Upper lobe of left lung (tissue), 6 donors: ENCODE measurements around the gene ZNF326. TPM values are rescaled to one million over a fixed set of nuclear protein-coding genes. Genes with fewer than 3 reads are reported as not detected.

ENCODE experiments used
- ATAC-seq, 2 donors: fragments of 200-7000 bp; cut with Tn5 transposase; one replicate each; pipeline ENCODE4 v1.9.1; 2022; ENCODE audit warnings: mild to moderate bottlenecking in 2 of 2, moderate library complexity in 2 of 2; ENCODE audit not compliant: low FRiP score in 2 of 2
- DNase-seq, 2 donors: peaks; one replicate each; pipeline ENCODE4 v3.0.0-alpha.2; 2019 to 2020
- H3K27ac ChIP-seq, 4 donors: fragments of 200-600 bp; sonication (generic); one replicate each; pipeline ENCODE4 v1.5.1; 2016 to 2019
- H3K27me3 ChIP-seq, 4 donors: fragments of 200-600 bp; sonication (generic); one replicate each; pipeline ENCODE4 v1.5.1; 2017 to 2019
- H3K36me3 ChIP-seq, 4 donors: fragments of 200-600 bp; sonication (generic); one replicate each; pipeline ENCODE4 v1.5.1; 2016 to 2019
- H3K4me1 ChIP-seq, 4 donors: fragments of 200-600 bp; sonication (generic); one replicate each; pipeline ENCODE4 v1.5.1; 2018 to 2019
- H3K4me3 ChIP-seq, 4 donors: fragments of 200-600 bp; sonication (generic); one replicate each; pipeline ENCODE4 v1.5.1; 2017 to 2019; ENCODE audit warnings: mild to moderate bottlenecking in 2 of 4, moderate library complexity in 1 of 4
- H3K9me3 ChIP-seq, 4 donors: fragments of 200-600 bp; sonication (generic); one replicate each; pipeline ENCODE4 v1.5.1; 2018 to 2019
- EP300 ChIP-seq, 4 donors: sonication (generic); formaldehyde crosslinking; IDR thresholded peaks; one replicate each; pipeline ENCODE4 v1.5.1; 2017; ENCODE audit warnings: antibody characterized with exemption in 4 of 4, control low read depth in 2 of 4
- POLR2A ChIP-seq, 4 donors: fragments of 450-650 bp; IDR thresholded peaks; one replicate each; pipeline ENCODE4 v1.5.1; 2016 to 2017; ENCODE audit warnings: antibody characterized with exemption in 4 of 4, mild to moderate bottlenecking in 2 of 4
- POLR2AphosphoS5 ChIP-seq, 2 donors: sonication (generic); formaldehyde crosslinking; IDR thresholded peaks; one replicate each; pipeline ENCODE4 v1.5.1; 2017; ENCODE audit warnings: antibody characterized with exemption in 2 of 2
- WGBS, 2 donors: methylation state at CpG; one replicate each; pipeline ENCODE4 v1.1.5; 2017 to 2018; 5-methylcytosine and 5-hydroxymethylcytosine counted together
- total RNA-seq, 6 donors: library from RNA; depleted of rRNA in 4 of 6; stranded (reverse); fragments of >200 nt in 4 of 6; gene quantifications; one replicate each; pipeline versions ENCODE4 v1.1.0 to v1.2.1, GENCODE V29; 2016 to 2021
- TF ChIP-seq, protein P1 (sequence below), 6 experiments: fragments of 450-650 bp in 4 of 6; fragments of 200-600 bp in 2 of 6; sonication (generic) in 2 of 6; IDR thresholded peaks; one replicate each; pipeline ENCODE4 v1.5.1; 2016 to 2019; ENCODE audit warnings: antibody characterized with exemption in 6 of 6
- donor health status: DM: no; HTN: no; CAD: no; lungs with moderate emphysema.
- donor health status: DM: no; HTN: yes; CAD: no; lungs with severe emphysema.

ZNF326 gene
- total RNA-seq, 6 donors from 2014 or later, result 9.2 to 32.5 (median 17.4) TPM

GRCh38 chr1:89986020-89986419 lies 8.9 kb upstream of the ZNF326 start:
- no peaks in the 10 kb centered on the region for H3K27me3 ChIP-seq
- no peak for TF ChIP-seq EP300 (IDR thresholded peaks at IDR 0.05)
- TF ChIP-seq POLR2A (IDR thresholded peaks at IDR 0.05), result no peak
- TF ChIP-seq, protein P1, sequence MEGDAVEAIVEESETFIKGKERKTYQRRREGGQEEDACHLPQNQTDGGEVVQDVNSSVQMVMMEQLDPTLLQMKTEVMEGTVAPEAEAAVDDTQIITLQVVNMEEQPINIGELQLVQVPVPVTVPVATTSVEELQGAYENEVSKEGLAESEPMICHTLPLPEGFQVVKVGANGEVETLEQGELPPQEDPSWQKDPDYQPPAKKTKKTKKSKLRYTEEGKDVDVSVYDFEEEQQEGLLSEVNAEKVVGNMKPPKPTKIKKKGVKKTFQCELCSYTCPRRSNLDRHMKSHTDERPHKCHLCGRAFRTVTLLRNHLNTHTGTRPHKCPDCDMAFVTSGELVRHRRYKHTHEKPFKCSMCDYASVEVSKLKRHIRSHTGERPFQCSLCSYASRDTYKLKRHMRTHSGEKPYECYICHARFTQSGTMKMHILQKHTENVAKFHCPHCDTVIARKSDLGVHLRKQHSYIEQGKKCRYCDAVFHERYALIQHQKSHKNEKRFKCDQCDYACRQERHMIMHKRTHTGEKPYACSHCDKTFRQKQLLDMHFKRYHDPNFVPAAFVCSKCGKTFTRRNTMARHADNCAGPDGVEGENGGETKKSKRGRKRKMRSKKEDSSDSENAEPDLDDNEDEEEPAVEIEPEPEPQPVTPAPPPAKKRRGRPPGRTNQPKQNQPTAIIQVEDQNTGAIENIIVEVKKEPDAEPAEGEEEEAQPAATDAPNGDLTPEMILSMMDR (IDR thresholded peaks at IDR 0.05), result no peak
- no peak for TF ChIP-seq POLR2AphosphoS5 (IDR thresholded peaks at IDR 0.05)
- DNase-seq, result no peak
- H3K9me3 ChIP-seq, result no peaks in the 10 kb centered on the region
- no peak for ATAC-seq
- no peak overlapping the region for H3K27ac ChIP-seq
- H3K4me1 ChIP-seq, result no peaks in the 10 kb centered on the region
- no peaks in the 10 kb centered on the region for H3K36me3 ChIP-seq
- H3K4me3 ChIP-seq, result no peak overlapping the region

- 0 to 3% methylated on average over 3 of the region's 3 CpGs for WGBS, 2 donors
- Histone ChIP-seq H3K27ac (no peak overlapping the region), H3K27me3 (no peaks in the 10 kb centered on the region), H3K4me3 (no peak overlapping the region), H3K9me3 (no peaks in the 10 kb centered on the region), H3K36me3 (no peaks in the 10 kb centered on the region), H3K4me1 (no peaks in the 10 kb centered on the region)
- DNase-seq, result peak in 1 of 2 donors; percentile 33
- peak; percentile 88 to 92 for ATAC-seq
- TF ChIP-seq POLR2AphosphoS5 (IDR thresholded peaks at IDR 0.05) (no peak), EP300 (IDR thresholded peaks at IDR 0.05) (no peak), POLR2A (IDR thresholded peaks at IDR 0.05) (no peak)
- TF ChIP-seq, protein P1 (IDR thresholded peaks at IDR 0.05), result peak; percentile 69 to 88 (median 84)
Measured at GRCh38 chr1:89987159-89987819, 7.6 kb upstream of the ZNF326 start.

GRCh38 chr1:89989099-89989498 lies 5.8 kb upstream of the ZNF326 start:
- Histone ChIP-seq H3K4me3 (no peak overlapping the region), H3K27ac (no peak overlapping the region), H3K4me1 (no peaks in the 10 kb centered on the region), H3K9me3 (no peaks in the 10 kb centered on the region), H3K36me3 (no peaks in the 10 kb centered on the region), H3K27me3 (no peaks in the 10 kb centered on the region)
- WGBS, 2 donors, result 93 to 95% methylated on average over 23 of the region's 23 CpGs
- TF ChIP-seq POLR2A (IDR thresholded peaks at IDR 0.05) (no peak), EP300 (IDR thresholded peaks at IDR 0.05) (no peak), POLR2AphosphoS5 (IDR thresholded peaks at IDR 0.05) (no peak)
- TF ChIP-seq, protein P1 (IDR thresholded peaks at IDR 0.05), result no peak
- DNase-seq (peak in 1 of 2 donors; percentile 54), ATAC-seq (no peak)

DNA sequence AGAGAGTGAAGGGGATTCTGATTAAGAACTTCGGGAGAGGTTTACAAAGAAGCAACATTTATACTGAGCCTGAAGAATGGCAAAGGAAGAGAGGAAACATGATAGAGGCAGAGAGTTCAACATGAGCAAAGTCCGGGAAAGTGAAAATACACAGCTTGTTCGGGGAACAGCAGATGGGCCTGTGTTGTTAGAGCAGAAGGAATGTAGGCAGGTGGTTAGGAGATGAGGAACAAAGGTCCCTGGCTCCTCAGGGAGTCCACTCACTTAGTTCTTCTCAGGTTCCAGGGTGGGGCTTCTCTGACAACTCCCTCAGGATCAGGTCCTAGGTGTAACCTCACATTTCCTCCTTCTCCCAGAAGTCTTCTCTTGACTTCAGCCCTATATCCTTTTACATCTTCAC lies 5.1 kb upstream of the ZNF326 start:
- 62 to 77% methylated on average over 3 of the region's 3 CpGs for WGBS, 2 donors
- DNase-seq (no peak), ATAC-seq (no peak)
- TF ChIP-seq, protein P1 (IDR thresholded peaks at IDR 0.05), result no peak
- TF ChIP-seq EP300 (IDR thresholded peaks at IDR 0.05) (no peak), POLR2A (IDR thresholded peaks at IDR 0.05) (no peak), POLR2AphosphoS5 (IDR thresholded peaks at IDR 0.05) (no peak)
- no peaks in the 10 kb centered on the region for H3K9me3 ChIP-seq
- no peaks in the 10 kb centered on the region for H3K36me3 ChIP-seq
- H3K4me3 ChIP-seq, result no peak overlapping the region
- no peaks in the 10 kb centered on the region for H3K27me3 ChIP-seq
- H3K27ac ChIP-seq, result no peak overlapping the region
- H3K4me1 ChIP-seq, result peaks cover 0 to 5% (median 2%) of the 10 kb centered on the region in 4 donors
